Activated naive CD4-positive, alpha-beta T cell (primary cell): ENCODE results near the gene MT1G.
"Not testable (repeated sequence)": the region's sequence is repeated elsewhere in the genome, so short reads cannot be mapped to it uniquely, and the experiment has no call there.

ENCODE experiments used
- DNase-seq, 4 experiments: peaks; one replicate each; lab custom pipeline; 2025; lab: John Stamatoyannopoulos, UW

The MT1G gene

DNA sequence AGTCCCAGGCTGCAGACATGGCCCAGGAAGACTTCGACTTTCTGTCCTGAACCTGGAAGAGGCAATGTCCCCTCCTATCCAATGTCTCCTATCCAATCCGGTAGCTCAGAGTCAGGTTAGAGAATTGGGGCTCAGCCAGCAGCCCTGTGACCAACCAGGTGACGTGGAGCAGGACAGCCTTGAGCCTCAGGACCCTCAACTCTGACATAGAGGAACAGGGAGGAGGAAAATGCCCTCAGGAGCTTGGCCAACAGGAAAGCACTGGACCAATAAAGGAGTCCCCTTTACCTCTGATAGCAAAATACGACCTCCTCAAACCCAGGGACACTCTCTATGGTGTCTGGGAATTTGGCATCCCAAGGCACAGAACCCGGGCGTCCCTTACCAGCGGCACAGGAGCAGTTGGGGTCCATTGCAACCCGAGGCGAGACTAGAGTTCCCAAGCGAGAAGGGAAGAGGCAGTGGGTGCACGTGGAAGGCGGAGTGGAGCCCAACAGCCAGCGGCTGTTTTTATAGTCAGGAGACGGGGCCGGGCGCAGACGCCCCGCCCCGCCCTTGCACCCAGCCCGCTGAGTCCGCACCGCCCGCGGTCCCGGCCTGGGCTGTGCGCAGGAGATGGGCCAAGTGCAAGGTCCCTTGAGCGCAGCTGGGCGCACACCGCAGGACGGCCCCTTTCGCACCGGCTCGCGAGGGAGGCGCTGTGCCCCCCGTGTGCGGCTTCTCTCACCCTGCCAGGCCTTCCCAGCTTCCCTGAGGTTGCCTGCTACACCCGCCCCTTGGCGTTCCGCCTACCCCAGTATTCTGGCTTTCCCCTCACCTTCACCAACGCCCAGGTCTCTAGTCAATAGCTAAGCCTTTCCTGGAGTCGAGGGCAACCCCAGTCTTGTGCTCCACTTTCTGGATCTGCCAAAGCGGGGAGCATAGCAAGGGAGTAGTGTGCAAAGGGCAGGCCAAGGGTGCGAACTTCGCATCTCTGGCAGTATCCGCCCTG lies at the start of gene MT1G:
Gene MT1G (minus strand): TSS at position 485 of the 991 bp plus-strand sequence. CDS start 72 bp downstream, at position 413.
- DNase-seq = no peak

- DNase-seq = not testable (repeated sequence)
Measured at GRCh38 chr16:56717532-56717931, 49.7 kb upstream of the MT1G start.

GRCh38 chr16:56716761-56717160 lies 48.9 kb upstream of the MT1G start:
- DNase-seq = no peak

- no peak for DNase-seq
Measured at GRCh38 chr16:56715126-56715525, 47.3 kb upstream of the MT1G start.

DNA sequence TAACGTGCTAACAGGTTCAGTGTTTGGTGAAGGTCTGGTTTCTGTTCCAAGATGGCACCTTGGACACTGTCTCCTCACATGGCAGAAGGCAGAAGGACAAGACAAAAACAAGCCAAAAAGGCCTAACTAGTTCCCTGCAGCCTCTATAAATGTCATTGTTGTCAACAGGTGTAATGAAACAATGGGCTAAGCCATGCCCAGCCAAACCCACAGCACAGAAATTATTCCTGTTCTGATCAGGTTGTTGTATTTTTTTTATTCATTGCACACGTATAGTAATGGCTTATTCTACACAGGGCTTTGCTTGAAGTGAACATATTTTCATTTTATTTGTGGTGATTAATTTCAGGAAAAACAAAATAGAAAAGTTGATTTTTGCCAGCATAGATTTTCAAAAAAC lies 45.9 kb upstream of the MT1G start:
- DNase-seq = no peak

DNA sequence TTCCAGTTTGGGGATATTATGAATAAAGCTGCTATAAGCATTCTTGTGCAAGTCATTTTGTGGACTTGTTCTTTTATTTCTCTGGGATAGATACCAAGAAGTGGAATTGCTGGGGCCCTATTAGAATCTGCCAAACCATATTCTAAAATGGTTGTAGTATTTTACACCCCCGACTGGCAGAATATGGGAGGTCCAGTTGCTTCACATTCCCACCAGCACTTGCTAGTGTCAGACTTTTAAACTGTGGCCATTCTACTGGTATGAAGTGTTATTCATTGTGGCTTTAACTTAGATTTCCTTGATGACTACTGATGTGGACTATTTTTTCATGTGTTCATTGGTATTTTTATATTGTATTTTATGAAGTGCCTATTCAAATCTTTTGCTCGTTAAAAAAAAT lies 44.0 kb upstream of the MT1G start:
- no peak for DNase-seq

GRCh38 chr16:56710181-56710737 lies 42.4 kb upstream of the MT1G start:
- DNase-seq = no peak

DNA sequence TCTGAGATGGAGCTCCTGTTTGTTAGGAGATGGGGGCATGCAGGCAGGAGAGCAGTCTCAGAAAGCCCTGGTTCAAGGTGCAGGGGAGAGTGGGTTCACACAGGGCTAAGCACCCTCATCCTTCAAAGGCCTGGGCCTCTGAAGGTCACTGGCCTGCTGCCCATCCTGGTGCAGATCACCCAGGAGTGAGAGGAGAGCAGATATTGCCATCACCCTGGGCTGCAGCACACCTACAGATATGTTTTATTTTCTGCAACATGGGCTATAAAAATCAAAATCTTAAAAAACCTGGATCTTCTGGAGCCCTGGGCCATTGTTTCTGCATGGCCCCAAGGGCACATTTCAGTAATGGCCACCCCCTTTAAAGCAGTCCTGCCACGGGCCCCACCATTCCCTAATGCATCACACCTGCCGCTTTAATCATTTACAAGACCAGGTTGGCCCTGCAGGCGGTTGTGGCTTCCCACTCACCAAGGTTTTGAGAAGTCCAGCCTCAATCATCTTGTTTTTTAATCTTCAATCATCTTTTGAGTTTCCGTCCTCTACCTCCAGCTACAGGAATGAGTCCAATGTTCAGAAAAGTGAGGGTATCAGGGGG lies 41.7 kb upstream of the MT1G start:
- no peak for DNase-seq

DNA sequence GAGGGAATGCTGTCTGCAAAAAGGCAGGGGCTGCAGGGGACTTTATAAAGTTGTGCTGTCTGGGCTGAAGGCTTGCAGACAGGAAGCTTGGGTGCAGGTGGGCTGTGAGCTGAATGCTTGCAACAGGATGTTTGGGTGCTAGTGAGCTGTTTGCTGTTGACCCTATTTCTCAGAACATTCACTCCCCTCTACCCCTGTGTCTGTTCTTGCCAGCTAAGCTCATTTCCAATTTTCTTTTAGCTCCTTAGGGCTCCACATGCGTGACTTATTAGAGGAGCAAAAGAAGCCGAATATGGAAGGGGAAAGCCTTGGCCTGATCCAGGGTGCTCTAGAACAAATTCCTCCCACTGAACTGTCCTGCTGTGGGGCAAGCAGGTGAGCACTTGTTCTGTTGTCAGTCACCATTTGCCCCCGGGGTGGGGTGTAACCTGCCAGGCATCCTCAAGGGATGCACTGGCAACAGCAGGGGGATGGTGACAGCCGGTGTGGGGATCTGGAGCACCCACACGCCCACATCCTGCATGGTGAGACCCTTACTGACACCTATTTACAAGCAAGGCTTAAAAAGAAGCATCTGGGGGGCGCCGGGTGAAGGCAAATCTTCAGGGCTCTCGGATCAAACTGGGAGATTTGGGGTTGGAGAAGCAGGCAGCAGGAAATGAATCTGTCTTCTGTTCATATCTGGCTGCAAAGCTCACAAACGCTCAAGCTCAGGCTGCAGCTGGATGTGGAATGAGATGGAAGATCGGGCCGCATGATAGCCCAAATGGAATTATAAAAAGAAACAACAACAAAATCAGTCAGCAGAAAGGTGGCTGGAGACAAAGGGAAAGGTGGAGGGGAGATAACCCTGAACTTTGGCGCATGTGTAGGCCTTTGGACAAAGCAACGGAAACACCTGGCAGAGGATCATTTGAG lies 40.9 kb upstream of the MT1G start:
- peak in 2 of 4 experiments; percentile 20 to 35 for DNase-seq

- no peak for DNase-seq
Measured at GRCh38 chr16:56702836-56703235, 35.0 kb upstream of the MT1G start.

- no peak for DNase-seq
Measured at GRCh38 chr16:56701534-56701933, 33.7 kb upstream of the MT1G start.

DNA sequence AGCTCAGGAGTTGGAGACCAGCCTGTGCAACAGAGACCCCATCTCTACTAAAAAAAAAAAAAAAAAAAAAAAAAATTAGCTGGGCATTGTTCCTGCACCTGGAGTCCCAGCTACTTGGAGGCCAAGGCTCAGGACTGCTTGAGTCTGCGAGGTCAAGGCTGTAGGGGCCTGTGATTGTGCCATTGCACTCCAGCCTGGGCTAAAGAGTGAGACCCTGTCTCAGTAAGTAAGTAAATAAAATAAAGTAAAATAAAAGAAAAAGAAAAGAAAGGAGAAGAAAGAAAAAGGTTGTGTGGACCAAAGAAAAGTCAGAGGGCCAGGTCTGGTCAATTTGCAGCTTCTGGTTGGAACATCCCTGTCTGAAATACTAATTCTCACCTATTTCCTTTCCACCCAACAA lies 32.8 kb upstream of the MT1G start:
- DNase-seq = no peak

DNA sequence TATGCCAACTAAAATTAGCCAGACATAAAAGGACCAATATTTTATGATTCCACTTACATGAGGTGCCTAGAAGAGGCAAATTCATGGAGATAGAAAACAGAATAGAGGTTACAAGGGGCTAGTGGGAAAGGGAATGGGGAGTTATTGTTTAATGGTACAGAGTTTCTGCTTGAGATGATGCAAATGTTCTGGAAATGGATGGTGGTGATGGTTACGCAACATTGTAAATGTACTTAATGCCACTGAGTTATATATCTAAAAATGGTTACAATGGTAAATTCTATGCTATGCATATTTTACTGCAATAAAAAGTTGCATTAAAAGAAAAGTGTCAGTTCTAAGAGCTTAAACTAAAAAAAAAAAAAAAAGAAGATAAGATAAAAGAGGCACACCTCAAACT lies 32.3 kb upstream of the MT1G start:
- no peak for DNase-seq

GRCh38 chr16:56697456-56698155 lies 29.7 kb upstream of the MT1G start:
- no peak for DNase-seq

- DNase-seq = no peak
Measured at GRCh38 chr16:56695246-56695645, 27.4 kb upstream of the MT1G start.

- DNase-seq = no peak
Measured at GRCh38 chr16:56691885-56692284, 24.0 kb upstream of the MT1G start.

GRCh38 chr16:56690420-56691122 lies 22.7 kb upstream of the MT1G start:
- DNase-seq = no peak

GRCh38 chr16:56689171-56689570 lies 21.3 kb upstream of the MT1G start:
- DNase-seq = no peak

DNA sequence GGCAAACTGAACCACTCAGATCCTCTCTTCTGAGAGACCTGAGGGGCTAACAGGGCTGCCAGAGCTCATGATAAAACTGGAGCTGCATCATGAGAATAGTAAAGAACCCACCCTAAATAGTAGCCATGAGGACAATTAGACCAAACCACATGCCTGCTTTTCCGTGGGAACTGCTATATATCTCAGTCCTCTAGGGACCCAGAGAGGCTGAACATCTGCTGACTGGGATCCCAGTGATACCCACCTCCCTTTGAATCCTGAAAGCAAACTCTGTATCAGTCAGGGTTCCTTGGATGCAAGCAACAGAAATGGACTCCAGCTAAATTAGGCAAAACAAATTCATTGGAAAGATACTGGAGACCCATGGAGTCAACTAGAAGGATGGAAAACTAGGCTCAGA lies 20.9 kb upstream of the MT1G start:
- no peak for DNase-seq

GRCh38 chr16:56686758-56687157 lies 18.9 kb upstream of the MT1G start:
- no peak for DNase-seq
